GM21717 (cell line): ENCODE results near the gene FSHR.

Source experiments
- ATAC-seq: cut with Tn5 transposase; IDR thresholded peaks from one replicate; pipeline ENCODE4 v1.9.1; 2021; ENCODE audit warnings: mild to moderate bottlenecking, moderate library complexity; ENCODE audit not compliant: unreplicated experiment

Gene FSHR

DNA sequence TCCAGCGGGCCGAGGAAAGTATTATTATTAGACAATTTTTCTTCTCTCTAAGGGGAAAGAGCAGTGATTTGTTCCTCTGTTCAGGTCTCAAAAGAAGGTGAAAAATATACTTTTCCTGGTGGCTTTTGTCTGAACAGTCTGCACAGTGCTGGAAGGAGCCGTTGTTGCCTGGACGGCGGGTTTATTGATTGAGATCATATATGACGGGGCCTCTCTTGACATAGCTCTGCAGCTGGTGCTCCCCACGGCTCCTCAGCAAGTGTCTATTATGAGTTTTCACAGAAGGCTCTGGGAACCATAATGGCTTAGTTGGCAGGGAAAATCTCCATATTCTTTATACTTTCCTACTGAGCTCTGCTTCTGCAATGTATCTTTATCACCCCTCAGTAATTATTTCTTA is 42.9 kb downstream of the FSHR start:
- no peak for ATAC-seq

GRCh38 chr2:49111006-49111405 is 43.3 kb downstream of the FSHR start:
- ATAC-seq: no peak

DNA sequence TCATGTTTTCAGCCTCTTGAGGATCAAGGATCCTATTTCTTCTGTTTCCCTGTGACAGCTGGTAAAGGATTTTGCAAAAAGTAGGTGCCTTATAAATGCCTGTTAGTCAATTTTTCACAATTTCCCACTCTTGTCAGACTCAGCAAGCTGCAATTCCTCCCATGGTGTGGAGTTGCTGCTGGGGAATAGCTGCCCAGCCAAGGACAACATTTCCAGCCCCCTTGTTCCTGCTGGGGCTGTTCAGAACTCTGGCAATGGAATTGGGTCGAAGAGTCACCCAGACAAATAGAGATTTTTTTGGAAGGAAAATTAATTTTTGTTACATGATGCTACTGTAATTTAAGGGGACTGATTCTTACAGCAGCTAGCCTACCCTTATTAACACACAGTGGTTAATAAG is 43.7 kb downstream of the FSHR start:
- ATAC-seq: no peak

GRCh38 chr2:49108851-49109250 is 45.5 kb downstream of the FSHR start:
- no peak for ATAC-seq

DNA sequence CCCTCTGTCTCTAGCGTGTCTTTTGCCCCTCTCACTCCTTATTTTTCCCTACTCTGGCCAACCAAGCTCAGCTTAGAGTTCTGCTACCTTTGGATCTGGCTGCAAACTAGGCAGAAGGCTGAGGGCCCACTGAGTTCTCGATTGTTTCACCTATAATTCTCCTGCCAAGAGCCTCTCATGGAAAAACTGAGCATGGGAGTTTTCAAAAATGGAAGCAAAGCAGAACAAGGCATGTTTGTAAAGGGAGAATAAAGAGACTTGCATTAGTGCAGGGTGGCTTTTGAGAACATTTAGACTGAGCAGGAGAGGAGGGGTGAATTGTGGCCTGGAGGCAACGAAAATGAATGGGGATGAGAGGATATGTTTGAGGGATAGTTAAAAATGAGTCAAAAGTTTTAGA is 45.9 kb downstream of the FSHR start:
- ATAC-seq: no peak

GRCh38 chr2:49105506-49105905 is 48.8 kb downstream of the FSHR start:
- ATAC-seq: no peak

GRCh38 chr2:49102146-49102545 is 52.2 kb downstream of the FSHR start:
- ATAC-seq: no peak

DNA sequence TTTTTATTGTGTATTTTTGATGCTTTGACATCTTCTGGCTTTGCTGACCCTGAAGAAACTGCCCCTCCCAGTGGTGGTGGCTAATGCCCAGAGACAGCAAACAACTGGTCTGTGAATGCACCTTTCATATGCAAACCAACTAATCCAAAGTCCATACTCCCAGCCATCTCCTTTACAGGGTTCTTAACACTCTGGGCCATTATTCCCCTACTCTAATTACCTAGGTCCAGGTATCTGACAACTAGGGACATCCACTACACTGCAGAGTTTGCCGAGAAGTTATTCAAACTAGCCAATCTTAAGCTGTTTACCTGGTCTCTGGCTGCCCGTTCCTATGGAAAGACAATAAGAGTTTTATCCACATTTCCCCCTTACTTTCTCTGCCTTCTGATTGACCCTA is 73.6 kb downstream of the FSHR start:
- ATAC-seq: no peak

DNA sequence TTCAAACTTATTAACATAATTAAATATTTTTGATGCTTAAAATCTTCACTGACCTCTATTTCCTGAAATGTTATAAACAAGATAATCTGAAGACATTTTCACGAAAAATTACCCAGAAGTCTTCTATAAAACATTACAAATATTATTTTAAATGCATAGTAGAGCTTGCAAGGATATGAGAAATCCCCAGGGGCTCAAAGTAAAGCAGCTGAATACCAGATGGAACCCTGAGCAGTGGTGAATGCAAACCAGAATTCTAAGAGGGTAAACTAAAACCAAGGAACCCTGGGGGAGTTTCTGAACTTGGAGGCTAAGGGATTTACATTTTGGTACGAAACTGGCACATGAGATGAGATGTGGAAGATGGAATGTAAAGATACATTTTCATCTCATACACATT is 83.6 kb downstream of the FSHR start:
- no peak for ATAC-seq

DNA sequence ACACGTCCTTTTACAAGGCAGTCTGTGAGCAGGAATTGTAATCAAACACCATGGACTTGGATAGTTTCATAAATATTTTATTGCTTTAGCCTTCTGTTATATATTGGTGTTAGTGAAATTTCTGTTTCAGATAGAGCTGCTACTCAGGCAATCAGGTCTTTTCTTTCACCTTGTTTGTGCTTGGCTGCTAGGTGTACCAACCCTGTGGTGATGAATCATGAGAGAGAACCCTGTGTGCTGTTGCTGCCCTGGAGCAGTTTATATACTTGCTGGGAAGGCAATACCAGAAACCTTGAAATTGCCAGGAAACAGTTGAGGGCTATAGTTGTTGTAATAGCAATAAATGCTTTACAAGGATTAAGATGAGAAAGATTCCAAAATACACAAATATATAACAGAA is 84.5 kb downstream of the FSHR start:
- no peak for ATAC-seq

- ATAC-seq: no peak
Observed at GRCh38 chr2:49068613-49069012, 85.7 kb downstream of the FSHR start.

DNA sequence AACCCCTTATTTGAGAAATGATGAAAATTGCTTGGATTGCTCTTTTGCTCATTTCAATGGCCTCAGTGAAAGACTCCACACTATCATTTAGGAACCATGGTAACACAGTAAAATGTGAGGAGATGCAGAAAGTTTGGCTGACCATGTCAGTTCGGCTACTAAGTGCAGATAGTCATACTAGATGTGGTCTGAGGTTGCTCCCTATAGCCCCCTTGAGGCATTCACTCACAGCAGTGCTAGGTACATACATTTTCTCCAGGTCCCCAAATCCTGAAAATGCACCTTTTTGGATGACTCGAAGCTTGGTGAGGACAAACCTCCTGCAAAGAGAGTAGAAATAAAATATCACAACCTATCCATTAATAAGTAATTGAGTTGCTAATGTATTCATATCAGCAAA is 86.3 kb downstream of the FSHR start:
- no peak for ATAC-seq

- no peak for ATAC-seq
Observed at GRCh38 chr2:49053156-49053555, 101.2 kb downstream of the FSHR start.

DNA sequence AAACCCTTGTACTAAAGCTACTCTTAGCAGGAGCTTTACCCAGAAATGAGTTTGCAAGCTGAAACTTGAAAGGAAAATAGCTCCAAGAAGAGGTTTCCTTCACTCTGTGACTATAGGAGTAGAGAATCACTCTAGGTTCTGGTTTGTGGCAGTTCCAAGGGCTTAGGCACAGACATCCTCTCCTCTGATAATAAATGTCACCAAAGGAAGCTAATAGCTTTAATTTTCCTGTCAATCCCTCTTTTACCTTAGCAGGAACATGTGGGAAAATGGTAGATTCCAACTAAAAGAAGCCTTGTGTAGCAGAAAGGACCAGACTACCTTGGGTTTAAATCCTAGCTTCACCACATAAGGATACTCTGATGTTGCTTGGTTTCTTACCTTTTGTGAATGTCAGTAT is 104.0 kb downstream of the FSHR start:
- ATAC-seq: no peak

- ATAC-seq: no peak
Observed at GRCh38 chr2:49049161-49049560, 105.2 kb downstream of the FSHR start.

DNA sequence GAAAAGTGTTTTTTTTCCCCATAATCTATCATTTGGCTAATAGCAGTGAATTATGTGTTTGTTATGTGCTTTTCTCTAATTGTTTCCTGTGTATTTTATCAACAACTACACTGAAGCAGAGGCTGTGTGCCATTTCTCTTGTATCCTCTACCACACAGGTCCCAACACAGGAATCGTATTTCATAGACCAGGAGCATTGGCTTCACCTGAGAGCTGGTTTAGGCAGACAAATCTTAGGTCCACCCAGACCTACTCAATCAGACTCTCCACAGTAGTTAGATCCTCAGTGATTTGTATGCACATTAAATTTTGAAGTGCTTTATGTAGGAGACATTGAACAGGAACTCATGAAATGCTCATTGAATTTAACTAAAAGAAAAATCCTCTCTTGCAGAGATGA is 109.2 kb downstream of the FSHR start:
- ATAC-seq: no peak

GRCh38 chr2:49044350-49045079 is 109.8 kb downstream of the FSHR start:
- no peak for ATAC-seq

GRCh38 chr2:49043405-49043982 is 110.8 kb downstream of the FSHR start:
- ATAC-seq: no peak

DNA sequence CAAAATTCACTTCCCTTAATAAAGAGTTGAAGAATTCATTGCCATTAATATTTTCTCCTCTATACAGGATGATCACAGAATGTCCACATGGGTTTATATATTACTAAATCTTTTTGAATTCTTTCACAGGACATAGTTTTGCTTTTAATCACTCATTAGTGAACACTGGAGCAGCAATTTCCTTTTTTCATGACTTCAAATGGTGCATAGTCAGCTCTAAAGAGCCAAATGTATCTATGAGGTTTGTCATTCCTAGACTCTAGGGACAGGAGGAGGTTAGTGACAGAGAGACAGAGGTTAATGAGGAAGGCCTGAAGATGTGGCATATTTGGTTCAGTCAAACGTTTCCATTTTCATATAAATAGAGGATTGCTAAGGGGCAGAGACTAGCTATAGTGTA is 111.8 kb downstream of the FSHR start:
- ATAC-seq: no peak

DNA sequence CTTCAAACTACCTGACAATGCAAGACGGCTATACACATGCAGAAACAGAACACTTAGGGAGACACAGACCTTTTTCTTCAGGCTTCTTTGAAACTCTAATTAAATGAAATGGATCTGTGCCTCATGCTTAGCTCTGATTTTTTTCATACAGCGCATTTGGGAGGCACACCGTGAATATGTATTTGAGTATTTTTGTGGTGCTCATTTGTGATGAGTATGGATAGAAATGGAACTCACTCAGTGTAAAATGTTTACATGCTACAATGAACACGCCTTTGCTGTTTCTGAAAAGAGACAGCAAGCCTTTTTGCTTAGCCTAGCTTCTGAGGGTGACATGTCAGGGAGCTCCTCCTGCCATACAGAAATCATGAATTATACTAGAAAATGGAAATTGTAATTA is 113.3 kb downstream of the FSHR start:
- ATAC-seq: no peak

DNA sequence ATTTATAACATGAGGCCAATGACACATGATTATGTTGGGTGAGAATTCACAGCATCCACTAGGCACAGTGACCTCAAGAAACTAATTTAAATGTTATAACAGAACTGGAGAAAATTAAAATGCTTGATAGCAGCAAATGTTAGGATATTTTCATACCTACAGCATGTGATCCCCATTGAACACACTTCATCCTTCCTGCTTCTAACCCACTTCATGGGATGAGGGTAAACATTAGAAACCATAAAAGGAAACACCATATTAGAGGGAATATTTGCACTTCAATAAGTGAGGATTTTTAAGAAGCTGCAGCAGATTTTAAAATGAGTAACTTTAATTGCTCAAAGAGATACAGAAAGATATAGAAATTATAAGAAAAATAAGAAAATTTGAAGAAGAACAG is 117.1 kb downstream of the FSHR start:
- no peak for ATAC-seq

- no peak for ATAC-seq
Observed at GRCh38 chr2:49035481-49035880, 118.8 kb downstream of the FSHR start.
